HepG2 (cell line): ENCODE measurements around the gene PITRM1. TPM values are rescaled to one million over a fixed set of nuclear protein-coding genes. Genes with fewer than 3 reads are reported as not detected.

Source experiments
- KLF9 ChIP-seq: IDR thresholded peaks from 2 replicates; pipeline ENCODE4 v1.6.1; 2016; ENCODE audit warnings: low read depth
- NKX3-1 ChIP-seq: sonication (generic); formaldehyde crosslinking; IDR thresholded peaks from 2 replicates; pipeline ENCODE4 v1.5.0; 2020; ENCODE audit warnings: missing genetic modification reagents
- SMARCC2 ChIP-seq: fragments of 450-650 bp; IDR thresholded peaks from 2 replicates; pipeline ENCODE4 v1.6.1; 2017; ENCODE audit warnings: antibody characterized with exemption, mild to moderate bottlenecking
- TBX3 ChIP-seq: fragments of 450-650 bp; IDR thresholded peaks from 2 replicates; pipeline ENCODE4 v1.6.1; 2017; ENCODE audit warnings: antibody characterized with exemption, mild to moderate bottlenecking, inconsistent platforms, borderline replicate concordance
- XBP1 ChIP-seq: sonication (generic); formaldehyde crosslinking; IDR thresholded peaks from 2 replicates; pipeline ENCODE4 v1.5.0; 2020; ENCODE audit warnings: missing genetic modification reagents
- ZNF317 ChIP-seq: sonication (generic); formaldehyde crosslinking; IDR thresholded peaks from 2 replicates; pipeline ENCODE4 v1.5.0; 2020; ENCODE audit warnings: mild to moderate bottlenecking, missing genetic modification reagents
- ZNF496 ChIP-seq: sonication (generic); formaldehyde crosslinking; IDR thresholded peaks from 2 replicates; pipeline ENCODE4 v1.8.1; 2023; ENCODE audit warnings: mild to moderate bottlenecking, moderate library complexity, missing genetic modification reagents; ENCODE audit not compliant: insufficient replicate concordance
- ZNF652 ChIP-seq: IDR thresholded peaks from 2 replicates; pipeline ENCODE4 v1.6.1; 2016; ENCODE audit warnings: low read depth, borderline replicate concordance
- polyA plus RNA-seq, 8 experiments: library from polyadenylated mRNA; depleted of rRNA in 3 of 8; stranded (reverse) in 7 of 8; unstranded in 1 of 8; fragments of >200 nt; fragmentation: Illumina TruSeq in 4 of 8; extraction: Trizol in 4 of 8; gene quantifications; 2 replicates each; pipeline versions ENCODE4 v1.2.1 to v1.2.3, GENCODE V29; 2011 to 2016; ENCODE audit warnings: low read depth in 4 of 8, missing spikeins in 1 of 8, mixed read lengths in 1 of 8; ENCODE audit not compliant: insufficient read depth in 1 of 8
- total RNA-seq, 5 experiments: library from RNA; depleted of rRNA; stranded (reverse); fragments of >200 nt; fragmentation: Illumina TruSeq; extraction: Trizol; gene quantifications; 2 replicates each; pipeline ENCODE4 v1.2.3, GENCODE V29; 2016; ENCODE audit warnings: low read depth in 1 of 5
- TF ChIP-seq, protein P1 (sequence below): sonication (generic); formaldehyde crosslinking; IDR thresholded peaks from 2 replicates; pipeline ENCODE4 v1.9.0; 2021; ENCODE audit warnings: missing genetic modification reagents, borderline replicate concordance
- TF ChIP-seq, protein P2 (sequence below): sonication (generic); formaldehyde crosslinking; IDR thresholded peaks from 2 replicates; pipeline ENCODE4 v1.5.0; 2020; ENCODE audit warnings: mild to moderate bottlenecking, missing genetic modification reagents
- TF ChIP-seq, protein P3 (sequence below): sonication (generic); formaldehyde crosslinking; IDR thresholded peaks from 2 replicates; pipeline ENCODE4 v1.4.0; 2020; ENCODE audit warnings: missing genetic modification reagents, mild to moderate bottlenecking, borderline replicate concordance
- TF ChIP-seq, protein P4 (sequence below): sonication (generic); formaldehyde crosslinking; IDR thresholded peaks from 2 replicates; pipeline ENCODE4 v1.9.0; 2021; ENCODE audit warnings: missing genetic modification reagents, borderline replicate concordance
- TF ChIP-seq, protein P5 (sequence below): IDR thresholded peaks from 2 replicates; pipeline ENCODE4 v1.6.1; 2016; ENCODE audit warnings: missing genetic modification reagents, missing compliant biosample characterization
- TF ChIP-seq, protein P6 (sequence below): sonication (generic); formaldehyde crosslinking; IDR thresholded peaks from 2 replicates; pipeline ENCODE4 v1.5.1; 2020; ENCODE audit warnings: missing genetic modification reagents, mild to moderate bottlenecking, borderline replicate concordance

Gene PITRM1
- total and polyA plus RNA-seq, 2 of the 13 experiments (the other 11 are each of a cell fraction or from before 2014, with no cell fraction given) = 16.4 to 29.0 TPM

DNA sequence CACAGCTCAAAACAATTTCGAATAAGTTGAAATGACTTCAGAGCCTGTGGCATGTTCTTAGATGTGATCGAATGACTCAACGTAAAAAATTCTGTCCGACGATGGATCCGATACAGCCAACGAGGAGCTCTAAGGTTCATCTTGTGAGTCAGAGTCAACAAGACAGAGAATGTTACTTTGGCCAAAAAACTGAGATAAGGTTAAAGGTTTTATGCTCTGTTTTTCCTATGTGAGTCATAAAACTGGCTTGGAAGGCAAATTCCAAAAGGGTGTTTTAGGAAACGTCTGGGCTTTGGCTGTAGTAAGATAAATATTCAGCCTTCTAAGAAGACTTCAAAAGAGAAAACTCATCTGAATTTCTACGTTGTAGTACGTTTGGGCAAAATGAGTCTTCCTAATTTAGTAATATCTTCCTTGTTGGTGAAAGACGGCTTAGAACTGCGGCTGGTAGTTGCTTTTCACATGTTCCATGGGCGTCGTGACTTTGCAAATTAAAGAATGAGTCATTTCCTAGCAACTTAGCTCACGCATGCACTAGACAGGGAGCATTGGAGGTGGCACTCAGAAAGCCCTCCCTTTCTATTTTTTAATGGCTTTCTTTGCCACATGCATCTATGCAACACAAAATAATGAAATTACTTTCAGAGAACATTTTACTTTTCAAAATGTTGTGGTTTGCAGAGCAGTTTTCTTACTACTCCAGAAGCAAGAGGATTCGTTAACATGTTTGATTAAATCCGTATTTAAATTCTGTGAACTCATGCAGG, 77.0 kb downstream of the PITRM1 start (continued):
- TF ChIP-seq, protein P1, sequence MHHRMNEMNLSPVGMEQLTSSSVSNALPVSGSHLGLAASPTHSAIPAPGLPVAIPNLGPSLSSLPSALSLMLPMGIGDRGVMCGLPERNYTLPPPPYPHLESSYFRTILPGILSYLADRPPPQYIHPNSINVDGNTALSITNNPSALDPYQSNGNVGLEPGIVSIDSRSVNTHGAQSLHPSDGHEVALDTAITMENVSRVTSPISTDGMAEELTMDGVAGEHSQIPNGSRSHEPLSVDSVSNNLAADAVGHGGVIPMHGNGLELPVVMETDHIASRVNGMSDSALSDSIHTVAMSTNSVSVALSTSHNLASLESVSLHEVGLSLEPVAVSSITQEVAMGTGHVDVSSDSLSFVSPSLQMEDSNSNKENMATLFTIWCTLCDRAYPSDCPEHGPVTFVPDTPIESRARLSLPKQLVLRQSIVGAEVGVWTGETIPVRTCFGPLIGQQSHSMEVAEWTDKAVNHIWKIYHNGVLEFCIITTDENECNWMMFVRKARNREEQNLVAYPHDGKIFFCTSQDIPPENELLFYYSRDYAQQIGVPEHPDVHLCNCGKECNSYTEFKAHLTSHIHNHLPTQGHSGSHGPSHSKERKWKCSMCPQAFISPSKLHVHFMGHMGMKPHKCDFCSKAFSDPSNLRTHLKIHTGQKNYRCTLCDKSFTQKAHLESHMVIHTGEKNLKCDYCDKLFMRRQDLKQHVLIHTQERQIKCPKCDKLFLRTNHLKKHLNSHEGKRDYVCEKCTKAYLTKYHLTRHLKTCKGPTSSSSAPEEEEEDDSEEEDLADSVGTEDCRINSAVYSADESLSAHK (CRISPR knock-in tag) = no peak
- TF ChIP-seq, protein P2, sequence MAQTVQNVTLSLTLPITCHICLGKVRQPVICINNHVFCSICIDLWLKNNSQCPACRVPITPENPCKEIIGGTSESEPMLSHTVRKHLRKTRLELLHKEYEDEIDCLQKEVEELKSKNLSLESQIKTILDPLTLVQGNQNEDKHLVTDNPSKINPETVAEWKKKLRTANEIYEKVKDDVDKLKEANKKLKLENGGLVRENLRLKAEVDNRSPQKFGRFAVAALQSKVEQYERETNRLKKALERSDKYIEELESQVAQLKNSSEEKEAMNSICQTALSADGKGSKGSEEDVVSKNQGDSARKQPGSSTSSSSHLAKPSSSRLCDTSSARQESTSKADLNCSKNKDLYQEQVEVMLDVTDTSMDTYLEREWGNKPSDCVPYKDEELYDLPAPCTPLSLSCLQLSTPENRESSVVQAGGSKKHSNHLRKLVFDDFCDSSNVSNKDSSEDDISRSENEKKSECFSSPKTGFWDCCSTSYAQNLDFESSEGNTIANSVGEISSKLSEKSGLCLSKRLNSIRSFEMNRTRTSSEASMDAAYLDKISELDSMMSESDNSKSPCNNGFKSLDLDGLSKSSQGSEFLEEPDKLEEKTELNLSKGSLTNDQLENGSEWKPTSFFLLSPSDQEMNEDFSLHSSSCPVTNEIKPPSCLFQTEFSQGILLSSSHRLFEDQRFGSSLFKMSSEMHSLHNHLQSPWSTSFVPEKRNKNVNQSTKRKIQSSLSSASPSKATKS = no peak
- TF ChIP-seq ZNF652 (no peak), SMARCC2 (peak; percentile 63; the same call in 1 of the 2 replicates), ZNF317 (CRISPR knock-in tag) (no peak), XBP1 (CRISPR knock-in tag) (no peak), ZNF496 (no peak), KLF9 (CRISPR knock-in tag) (no peak), NKX3-1 (CRISPR knock-in tag) (no peak), TBX3 (no peak)
- TF ChIP-seq, protein P3, sequence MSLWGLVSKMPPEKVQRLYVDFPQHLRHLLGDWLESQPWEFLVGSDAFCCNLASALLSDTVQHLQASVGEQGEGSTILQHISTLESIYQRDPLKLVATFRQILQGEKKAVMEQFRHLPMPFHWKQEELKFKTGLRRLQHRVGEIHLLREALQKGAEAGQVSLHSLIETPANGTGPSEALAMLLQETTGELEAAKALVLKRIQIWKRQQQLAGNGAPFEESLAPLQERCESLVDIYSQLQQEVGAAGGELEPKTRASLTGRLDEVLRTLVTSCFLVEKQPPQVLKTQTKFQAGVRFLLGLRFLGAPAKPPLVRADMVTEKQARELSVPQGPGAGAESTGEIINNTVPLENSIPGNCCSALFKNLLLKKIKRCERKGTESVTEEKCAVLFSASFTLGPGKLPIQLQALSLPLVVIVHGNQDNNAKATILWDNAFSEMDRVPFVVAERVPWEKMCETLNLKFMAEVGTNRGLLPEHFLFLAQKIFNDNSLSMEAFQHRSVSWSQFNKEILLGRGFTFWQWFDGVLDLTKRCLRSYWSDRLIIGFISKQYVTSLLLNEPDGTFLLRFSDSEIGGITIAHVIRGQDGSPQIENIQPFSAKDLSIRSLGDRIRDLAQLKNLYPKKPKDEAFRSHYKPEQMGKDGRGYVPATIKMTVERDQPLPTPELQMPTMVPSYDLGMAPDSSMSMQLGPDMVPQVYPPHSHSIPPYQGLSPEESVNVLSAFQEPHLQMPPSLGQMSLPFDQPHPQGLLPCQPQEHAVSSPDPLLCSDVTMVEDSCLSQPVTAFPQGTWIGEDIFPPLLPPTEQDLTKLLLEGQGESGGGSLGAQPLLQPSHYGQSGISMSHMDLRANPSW = no peak
- TF ChIP-seq, protein P4, sequence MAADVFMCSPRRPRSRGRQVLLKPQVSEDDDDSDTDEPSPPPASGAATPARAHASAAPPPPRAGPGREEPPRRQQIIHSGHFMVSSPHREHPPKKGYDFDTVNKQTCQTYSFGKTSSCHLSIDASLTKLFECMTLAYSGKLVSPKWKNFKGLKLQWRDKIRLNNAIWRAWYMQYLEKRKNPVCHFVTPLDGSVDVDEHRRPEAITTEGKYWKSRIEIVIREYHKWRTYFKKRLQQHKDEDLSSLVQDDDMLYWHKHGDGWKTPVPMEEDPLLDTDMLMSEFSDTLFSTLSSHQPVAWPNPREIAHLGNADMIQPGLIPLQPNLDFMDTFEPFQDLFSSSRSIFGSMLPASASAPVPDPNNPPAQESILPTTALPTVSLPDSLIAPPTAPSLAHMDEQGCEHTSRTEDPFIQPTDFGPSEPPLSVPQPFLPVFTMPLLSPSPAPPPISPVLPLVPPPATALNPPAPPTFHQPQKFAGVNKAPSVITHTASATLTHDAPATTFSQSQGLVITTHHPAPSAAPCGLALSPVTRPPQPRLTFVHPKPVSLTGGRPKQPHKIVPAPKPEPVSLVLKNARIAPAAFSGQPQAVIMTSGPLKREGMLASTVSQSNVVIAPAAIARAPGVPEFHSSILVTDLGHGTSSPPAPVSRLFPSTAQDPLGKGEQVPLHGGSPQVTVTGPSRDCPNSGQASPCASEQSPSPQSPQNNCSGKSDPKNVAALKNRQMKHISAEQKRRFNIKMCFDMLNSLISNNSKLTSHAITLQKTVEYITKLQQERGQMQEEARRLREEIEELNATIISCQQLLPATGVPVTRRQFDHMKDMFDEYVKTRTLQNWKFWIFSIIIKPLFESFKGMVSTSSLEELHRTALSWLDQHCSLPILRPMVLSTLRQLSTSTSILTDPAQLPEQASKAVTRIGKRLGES (CRISPR knock-in tag) = no peak
- TF ChIP-seq, protein P5, sequence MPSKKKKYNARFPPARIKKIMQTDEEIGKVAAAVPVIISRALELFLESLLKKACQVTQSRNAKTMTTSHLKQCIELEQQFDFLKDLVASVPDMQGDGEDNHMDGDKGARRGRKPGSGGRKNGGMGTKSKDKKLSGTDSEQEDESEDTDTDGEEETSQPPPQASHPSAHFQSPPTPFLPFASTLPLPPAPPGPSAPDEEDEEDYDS (CRISPR knock-in tag) = no peak
- TF ChIP-seq, protein P6, sequence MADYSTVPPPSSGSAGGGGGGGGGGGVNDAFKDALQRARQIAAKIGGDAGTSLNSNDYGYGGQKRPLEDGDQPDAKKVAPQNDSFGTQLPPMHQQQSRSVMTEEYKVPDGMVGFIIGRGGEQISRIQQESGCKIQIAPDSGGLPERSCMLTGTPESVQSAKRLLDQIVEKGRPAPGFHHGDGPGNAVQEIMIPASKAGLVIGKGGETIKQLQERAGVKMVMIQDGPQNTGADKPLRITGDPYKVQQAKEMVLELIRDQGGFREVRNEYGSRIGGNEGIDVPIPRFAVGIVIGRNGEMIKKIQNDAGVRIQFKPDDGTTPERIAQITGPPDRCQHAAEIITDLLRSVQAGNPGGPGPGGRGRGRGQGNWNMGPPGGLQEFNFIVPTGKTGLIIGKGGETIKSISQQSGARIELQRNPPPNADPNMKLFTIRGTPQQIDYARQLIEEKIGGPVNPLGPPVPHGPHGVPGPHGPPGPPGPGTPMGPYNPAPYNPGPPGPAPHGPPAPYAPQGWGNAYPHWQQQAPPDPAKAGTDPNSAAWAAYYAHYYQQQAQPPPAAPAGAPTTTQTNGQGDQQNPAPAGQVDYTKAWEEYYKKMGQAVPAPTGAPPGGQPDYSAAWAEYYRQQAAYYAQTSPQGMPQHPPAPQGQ (CRISPR knock-in tag) = no peak
